K562 (cell line): ENCODE data around the gene KLHL12. TPM values are rescaled to one million over a fixed set of nuclear protein-coding genes. Genes with fewer than 3 reads are reported as not detected.
A peak's percentile ranks its signal among the peaks of the same experiment; 100 is the strongest.

Experiments used
- ATF6 ChIP-seq: sonication (generic); formaldehyde crosslinking; IDR thresholded peaks from 2 replicates; pipeline ENCODE4 v1.4.0; 2020; ENCODE audit warnings: mild to moderate bottlenecking, missing genetic modification reagents
- CREM ChIP-seq: IDR thresholded peaks from 2 replicates; pipeline ENCODE4 v1.6.1; 2014; ENCODE audit warnings: antibody characterized with exemption, low read depth
- IRF1 ChIP-seq: sonication (generic); formaldehyde crosslinking; IDR thresholded peaks from 2 replicates; pipeline ENCODE4 v1.8.0; 2022; ENCODE audit warnings: missing genetic modification reagents, mild to moderate bottlenecking, borderline replicate concordance
- PHF21A ChIP-seq: fragments of 450-650 bp; IDR thresholded peaks from 2 replicates; pipeline ENCODE4 v1.6.1; 2017; ENCODE audit warnings: low read depth, borderline replicate concordance
- ZFP91 ChIP-seq: sonication (generic); formaldehyde crosslinking; IDR thresholded peaks from 2 replicates; pipeline ENCODE4 v1.8.0; 2022; ENCODE audit warnings: mild to moderate bottlenecking, missing genetic modification reagents
- ZNF274 ChIP-seq: IDR thresholded peaks from 2 replicates; pipeline ENCODE4 v1.6.1; 2011; ENCODE audit warnings: low read depth, mild to moderate bottlenecking, low read length, moderate library complexity, borderline replicate concordance
- ZNF512 ChIP-seq: IDR thresholded peaks from 2 replicates; pipeline ENCODE4 v1.6.1; 2016; ENCODE audit warnings: missing genetic modification characterization, missing compliant biosample characterization
- ZNF561 ChIP-seq: fragments of 450-650 bp; formaldehyde crosslinking; conservative IDR thresholded peaks from 2 replicates; pipeline ENCODE4 v1.4.0; 2020; ENCODE audit warnings: mild to moderate bottlenecking, moderate library complexity
- polyA plus RNA-seq, 8 experiments: library from polyadenylated mRNA; depleted of rRNA in 4 of 8; stranded (reverse) in 5 of 8; unstranded in 3 of 8; fragments of >200 nt; fragmentation: Nextera tagmentation in 2 of 8; fragmentation: Illumina TruSeq in 1 of 8; extraction: Ambion mirVana in 2 of 8; extraction: Trizol in 1 of 8; gene quantifications; 2 replicates each; pipeline versions ENCODE4 v1.2.1 to v1.2.3, GENCODE V29; 2011 to 2014; ENCODE audit warnings: inconsistent platforms in 1 of 8, missing spikeins in 1 of 8
- total RNA-seq, 7 experiments: library from RNA; depleted of rRNA in 6 of 7; stranded (reverse); fragments of >200 nt in 6 of 7; fragmentation: Illumina TruSeq in 2 of 7; extraction: Trizol in 2 of 7; gene quantifications; 2 replicates each; pipeline versions ENCODE4 v1.2.1 to v1.2.3, GENCODE V29; 2011 to 2021; ENCODE audit warnings: low replicate concordance in 1 of 7
- TF ChIP-seq, protein P1 (sequence below), 2 experiments: fragments of 450-650 bp; formaldehyde crosslinking in 1 of 2; IDR thresholded peaks; 2 replicates each; pipeline versions ENCODE4 v1.4.0 to v1.6.1; 2014 to 2020; ENCODE audit warnings: mild to moderate bottlenecking in 2 of 2, borderline replicate concordance in 1 of 2, low read depth in 1 of 2

Gene KLHL12
- total and polyA plus RNA-seq, 9 of the 15 experiments (the other 6 are each of a cell fraction or from before 2014, with no cell fraction given) = 23.1 to 85.1 (median 35.0) TPM

GRCh38 chr1:202861420-202862132 lies 65.5 kb downstream of the KLHL12 start (continued):
- TF ChIP-seq, protein P1, sequence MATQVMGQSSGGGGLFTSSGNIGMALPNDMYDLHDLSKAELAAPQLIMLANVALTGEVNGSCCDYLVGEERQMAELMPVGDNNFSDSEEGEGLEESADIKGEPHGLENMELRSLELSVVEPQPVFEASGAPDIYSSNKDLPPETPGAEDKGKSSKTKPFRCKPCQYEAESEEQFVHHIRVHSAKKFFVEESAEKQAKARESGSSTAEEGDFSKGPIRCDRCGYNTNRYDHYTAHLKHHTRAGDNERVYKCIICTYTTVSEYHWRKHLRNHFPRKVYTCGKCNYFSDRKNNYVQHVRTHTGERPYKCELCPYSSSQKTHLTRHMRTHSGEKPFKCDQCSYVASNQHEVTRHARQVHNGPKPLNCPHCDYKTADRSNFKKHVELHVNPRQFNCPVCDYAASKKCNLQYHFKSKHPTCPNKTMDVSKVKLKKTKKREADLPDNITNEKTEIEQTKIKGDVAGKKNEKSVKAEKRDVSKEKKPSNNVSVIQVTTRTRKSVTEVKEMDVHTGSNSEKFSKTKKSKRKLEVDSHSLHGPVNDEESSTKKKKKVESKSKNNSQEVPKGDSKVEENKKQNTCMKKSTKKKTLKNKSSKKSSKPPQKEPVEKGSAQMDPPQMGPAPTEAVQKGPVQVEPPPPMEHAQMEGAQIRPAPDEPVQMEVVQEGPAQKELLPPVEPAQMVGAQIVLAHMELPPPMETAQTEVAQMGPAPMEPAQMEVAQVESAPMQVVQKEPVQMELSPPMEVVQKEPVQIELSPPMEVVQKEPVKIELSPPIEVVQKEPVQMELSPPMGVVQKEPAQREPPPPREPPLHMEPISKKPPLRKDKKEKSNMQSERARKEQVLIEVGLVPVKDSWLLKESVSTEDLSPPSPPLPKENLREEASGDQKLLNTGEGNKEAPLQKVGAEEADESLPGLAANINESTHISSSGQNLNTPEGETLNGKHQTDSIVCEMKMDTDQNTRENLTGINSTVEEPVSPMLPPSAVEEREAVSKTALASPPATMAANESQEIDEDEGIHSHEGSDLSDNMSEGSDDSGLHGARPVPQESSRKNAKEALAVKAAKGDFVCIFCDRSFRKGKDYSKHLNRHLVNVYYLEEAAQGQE (IDR thresholded peaks at IDR 0.05; ENCODE audit: borderline replicate concordance) = peak; percentile 22; the same call in 1 of the 2 replicates
- TF ChIP-seq, protein P1 (CRISPR knock-in tag; IDR thresholded peaks at IDR 0.05; ENCODE audit: low read depth) = no peak
- no peak for TF ChIP-seq ZNF561 (CRISPR knock-in tag)
- no peak for TF ChIP-seq ZNF512 (tag)
- TF ChIP-seq ZNF274 = no peak
- no peak for TF ChIP-seq ZFP91 (CRISPR knock-in tag)
- TF ChIP-seq IRF1 (CRISPR knock-in tag) = no peak
- TF ChIP-seq CREM = 0 out of 2 replicates have a peak, but pooled peaks have one; percentile 66
- TF ChIP-seq ATF6 (CRISPR knock-in tag) = no peak
- TF ChIP-seq PHF21A = 0 out of 2 replicates have a peak, but pooled peaks have one; percentile 38
